ENCODE measurements around the gene TMEM14B.

DNA sequence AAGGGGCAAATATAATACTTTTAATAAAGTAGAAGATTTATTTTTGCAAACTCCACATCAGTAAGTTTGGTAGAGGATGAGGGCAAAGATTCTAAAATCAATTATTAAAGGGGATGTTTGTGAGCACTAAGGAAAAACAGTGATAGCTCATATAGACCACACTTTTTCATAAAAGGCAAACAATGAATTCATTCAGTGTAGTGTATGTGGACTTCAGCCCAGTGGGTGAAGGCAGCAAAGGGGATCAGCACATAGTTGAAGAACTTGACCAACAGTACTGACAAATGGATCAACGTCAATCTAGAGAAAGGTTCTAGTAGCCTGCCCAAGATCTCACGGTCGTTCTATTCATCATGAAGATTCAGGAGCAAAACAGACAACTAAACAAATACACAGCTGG is 45.4 kb downstream of the TMEM14B start:
- TF ChIP-seq, protein P1, sequence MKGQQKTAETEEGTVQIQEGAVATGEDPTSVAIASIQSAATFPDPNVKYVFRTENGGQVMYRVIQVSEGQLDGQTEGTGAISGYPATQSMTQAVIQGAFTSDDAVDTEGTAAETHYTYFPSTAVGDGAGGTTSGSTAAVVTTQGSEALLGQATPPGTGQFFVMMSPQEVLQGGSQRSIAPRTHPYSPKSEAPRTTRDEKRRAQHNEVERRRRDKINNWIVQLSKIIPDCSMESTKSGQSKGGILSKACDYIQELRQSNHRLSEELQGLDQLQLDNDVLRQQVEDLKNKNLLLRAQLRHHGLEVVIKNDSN (CRISPR knock-in tag; IDR thresholded peaks at IDR 0.05), result no peak
- TF ChIP-seq, protein P2, sequence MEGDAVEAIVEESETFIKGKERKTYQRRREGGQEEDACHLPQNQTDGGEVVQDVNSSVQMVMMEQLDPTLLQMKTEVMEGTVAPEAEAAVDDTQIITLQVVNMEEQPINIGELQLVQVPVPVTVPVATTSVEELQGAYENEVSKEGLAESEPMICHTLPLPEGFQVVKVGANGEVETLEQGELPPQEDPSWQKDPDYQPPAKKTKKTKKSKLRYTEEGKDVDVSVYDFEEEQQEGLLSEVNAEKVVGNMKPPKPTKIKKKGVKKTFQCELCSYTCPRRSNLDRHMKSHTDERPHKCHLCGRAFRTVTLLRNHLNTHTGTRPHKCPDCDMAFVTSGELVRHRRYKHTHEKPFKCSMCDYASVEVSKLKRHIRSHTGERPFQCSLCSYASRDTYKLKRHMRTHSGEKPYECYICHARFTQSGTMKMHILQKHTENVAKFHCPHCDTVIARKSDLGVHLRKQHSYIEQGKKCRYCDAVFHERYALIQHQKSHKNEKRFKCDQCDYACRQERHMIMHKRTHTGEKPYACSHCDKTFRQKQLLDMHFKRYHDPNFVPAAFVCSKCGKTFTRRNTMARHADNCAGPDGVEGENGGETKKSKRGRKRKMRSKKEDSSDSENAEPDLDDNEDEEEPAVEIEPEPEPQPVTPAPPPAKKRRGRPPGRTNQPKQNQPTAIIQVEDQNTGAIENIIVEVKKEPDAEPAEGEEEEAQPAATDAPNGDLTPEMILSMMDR (IDR thresholded peaks at IDR 0.05), result no peak
- TF ChIP-seq, protein P3, sequence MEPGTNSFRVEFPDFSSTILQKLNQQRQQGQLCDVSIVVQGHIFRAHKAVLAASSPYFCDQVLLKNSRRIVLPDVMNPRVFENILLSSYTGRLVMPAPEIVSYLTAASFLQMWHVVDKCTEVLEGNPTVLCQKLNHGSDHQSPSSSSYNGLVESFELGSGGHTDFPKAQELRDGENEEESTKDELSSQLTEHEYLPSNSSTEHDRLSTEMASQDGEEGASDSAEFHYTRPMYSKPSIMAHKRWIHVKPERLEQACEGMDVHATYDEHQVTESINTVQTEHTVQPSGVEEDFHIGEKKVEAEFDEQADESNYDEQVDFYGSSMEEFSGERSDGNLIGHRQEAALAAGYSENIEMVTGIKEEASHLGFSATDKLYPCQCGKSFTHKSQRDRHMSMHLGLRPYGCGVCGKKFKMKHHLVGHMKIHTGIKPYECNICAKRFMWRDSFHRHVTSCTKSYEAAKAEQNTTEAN (CRISPR knock-in tag; IDR thresholded peaks at IDR 0.05), result no peak
- TF ChIP-seq FOXJ3 (CRISPR knock-in tag; IDR thresholded peaks at IDR 0.05; ENCODE audit: borderline replicate concordance) (no peak), SP1 (CRISPR knock-in tag; conservative IDR thresholded peaks at IDR 0.05) (no peak), ZNF263 (CRISPR knock-in tag; IDR thresholded peaks at IDR 0.05; ENCODE audit: low read depth) (no peak)
- TF ChIP-seq, protein P4, sequence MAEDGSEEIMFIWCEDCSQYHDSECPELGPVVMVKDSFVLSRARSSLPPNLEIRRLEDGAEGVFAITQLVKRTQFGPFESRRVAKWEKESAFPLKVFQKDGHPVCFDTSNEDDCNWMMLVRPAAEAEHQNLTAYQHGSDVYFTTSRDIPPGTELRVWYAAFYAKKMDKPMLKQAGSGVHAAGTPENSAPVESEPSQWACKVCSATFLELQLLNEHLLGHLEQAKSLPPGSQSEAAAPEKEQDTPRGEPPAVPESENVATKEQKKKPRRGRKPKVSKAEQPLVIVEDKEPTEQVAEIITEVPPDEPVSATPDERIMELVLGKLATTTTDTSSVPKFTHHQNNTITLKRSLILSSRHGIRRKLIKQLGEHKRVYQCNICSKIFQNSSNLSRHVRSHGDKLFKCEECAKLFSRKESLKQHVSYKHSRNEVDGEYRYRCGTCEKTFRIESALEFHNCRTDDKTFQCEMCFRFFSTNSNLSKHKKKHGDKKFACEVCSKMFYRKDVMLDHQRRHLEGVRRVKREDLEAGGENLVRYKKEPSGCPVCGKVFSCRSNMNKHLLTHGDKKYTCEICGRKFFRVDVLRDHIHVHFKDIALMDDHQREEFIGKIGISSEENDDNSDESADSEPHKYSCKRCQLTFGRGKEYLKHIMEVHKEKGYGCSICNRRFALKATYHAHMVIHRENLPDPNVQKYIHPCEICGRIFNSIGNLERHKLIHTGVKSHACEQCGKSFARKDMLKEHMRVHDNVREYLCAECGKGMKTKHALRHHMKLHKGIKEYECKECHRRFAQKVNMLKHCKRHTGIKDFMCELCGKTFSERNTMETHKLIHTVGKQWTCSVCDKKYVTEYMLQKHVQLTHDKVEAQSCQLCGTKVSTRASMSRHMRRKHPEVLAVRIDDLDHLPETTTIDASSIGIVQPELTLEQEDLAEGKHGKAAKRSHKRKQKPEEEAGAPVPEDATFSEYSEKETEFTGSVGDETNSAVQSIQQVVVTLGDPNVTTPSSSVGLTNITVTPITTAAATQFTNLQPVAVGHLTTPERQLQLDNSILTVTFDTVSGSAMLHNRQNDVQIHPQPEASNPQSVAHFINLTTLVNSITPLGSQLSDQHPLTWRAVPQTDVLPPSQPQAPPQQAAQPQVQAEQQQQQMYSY (CRISPR knock-in tag; IDR thresholded peaks at IDR 0.05), result no peak
